Stimulated activated naive CD4-positive, alpha-beta T cell (primary cell): ENCODE data around the gene TMEM191B.
"Not testable (repeated sequence)": the region's sequence is repeated elsewhere in the genome, so short reads cannot be mapped to it uniquely, and the experiment has no call there.

Experiments
- DNase-seq, 6 experiments: peaks; one replicate each; lab custom pipeline; 2025; lab: John Stamatoyannopoulos, UW

Gene TMEM191B

DNA sequence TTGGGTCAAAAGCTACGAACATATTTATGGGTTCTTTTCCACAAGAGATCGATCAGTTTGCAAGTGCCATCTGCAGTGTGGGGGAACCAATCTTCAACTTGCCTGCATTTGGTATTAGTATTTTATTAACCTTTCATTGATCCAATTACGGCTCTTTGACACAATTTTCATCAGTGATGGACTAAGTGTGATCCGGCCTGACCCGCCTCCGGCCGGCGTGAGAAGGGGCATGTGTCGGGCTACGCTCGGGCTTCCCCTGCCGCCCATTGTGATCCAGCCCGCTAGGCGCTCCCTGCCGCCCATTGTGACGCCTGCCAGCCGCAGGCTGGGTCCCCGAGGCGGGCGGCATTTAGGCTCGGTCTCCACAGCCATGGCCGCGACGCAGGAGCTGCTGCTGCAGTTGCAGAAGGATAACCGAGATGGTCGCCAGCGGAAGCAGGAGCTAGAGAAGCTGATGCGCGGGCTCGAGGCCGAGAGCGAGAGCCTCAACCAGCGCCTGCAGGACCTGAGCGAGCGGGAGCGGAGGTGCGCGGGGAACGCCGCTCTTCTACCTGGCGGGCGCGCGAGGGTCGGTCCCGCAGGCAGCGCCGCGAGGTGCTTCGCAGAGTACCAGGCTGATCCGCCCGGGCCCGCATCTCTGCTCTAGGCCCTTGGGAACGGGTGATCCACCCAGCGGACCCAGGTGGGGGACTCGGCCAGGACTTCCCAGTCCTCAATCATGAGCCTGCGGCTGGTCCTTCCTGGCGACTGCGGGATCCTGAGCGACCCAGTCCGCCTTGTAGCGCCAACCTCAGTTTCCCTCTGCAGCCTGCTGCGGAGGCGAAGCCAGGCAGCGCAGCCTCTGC, at the start of gene TMEM191B:
TMEM191B (plus strand) TSS at position 51 of the 845 bp plus-strand sequence; CDS start at position 230, 179 bp downstream.
- not testable (repeated sequence) for DNase-seq

DNA sequence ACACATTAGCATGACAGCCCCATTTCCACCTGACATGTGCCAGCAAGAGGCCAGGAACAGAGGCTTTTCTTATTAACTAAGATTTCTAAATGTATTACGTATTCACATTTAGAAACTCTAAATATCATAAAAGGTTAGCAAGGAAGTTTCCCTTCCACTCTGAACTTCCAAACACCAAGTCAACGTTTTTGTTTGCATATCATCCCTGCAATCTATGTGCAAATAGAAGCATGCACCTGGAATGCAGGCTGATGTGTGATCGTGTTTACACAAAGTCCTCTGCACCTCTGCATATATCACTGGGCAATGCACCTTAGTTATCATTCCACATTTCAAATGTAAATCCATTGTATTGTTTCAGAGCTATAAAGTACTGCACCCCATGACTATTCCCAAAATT, 31.4 kb upstream of the TMEM191B start:
- DNase-seq = not testable (repeated sequence)

DNA sequence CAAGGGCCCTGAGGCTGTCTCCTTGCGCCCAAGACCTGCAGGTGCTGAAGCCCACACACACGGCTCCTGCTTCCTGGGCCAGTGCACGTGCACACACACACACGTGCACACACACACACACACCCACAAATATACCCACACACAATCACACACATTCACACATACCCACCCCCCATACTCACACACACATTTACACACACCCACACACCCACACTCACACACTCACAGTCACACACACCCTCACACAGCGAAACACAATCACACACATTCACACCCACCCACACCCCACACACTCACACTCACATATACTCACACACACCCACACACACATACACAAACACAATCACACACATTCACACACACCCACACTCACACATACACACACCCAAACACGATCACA, 16.3 kb upstream of the TMEM191B start:
- not testable (repeated sequence) for DNase-seq

DNA sequence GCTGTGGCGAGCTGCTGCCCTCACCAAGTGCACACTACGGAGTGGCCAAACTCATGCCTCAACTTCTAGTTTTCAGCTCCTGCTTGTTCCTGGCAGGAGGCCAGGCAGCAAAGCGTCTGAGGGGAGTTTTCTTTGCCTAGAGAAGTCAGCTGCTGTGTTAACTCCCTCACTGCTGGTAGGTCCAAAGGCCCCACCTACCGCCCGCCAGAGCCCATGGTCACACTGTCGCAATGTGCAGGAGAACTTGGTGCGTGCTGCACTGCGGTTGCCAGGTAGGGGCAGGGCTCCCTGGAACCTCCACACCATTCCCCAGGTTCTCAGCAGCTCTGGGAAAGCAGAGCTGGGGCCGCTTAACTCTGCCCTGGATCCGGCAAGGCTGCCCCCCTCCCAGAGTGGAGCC, 15.2 kb upstream of the TMEM191B start:
- not testable (repeated sequence) for DNase-seq

DNA sequence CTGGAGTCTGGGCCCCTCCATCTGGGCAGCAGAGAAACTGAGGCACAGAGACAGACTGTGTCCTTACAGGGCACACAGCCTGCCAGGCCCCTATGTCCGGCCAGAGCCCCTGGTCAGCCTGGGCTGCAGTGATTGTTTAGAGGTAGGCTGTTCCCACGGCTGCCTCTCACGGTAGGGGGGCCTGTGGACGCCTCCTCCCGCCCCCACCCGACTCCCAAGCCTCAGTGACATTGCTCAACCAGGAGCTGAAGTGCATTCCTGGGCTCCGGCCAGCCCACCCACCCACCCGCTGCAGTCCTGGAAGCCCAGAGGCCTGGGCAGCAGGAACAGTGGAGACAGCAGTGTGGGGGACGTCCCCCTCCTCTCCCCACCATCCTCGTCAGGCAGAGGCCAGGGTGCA, 14.1 kb upstream of the TMEM191B start:
- not testable (repeated sequence) for DNase-seq

DNA sequence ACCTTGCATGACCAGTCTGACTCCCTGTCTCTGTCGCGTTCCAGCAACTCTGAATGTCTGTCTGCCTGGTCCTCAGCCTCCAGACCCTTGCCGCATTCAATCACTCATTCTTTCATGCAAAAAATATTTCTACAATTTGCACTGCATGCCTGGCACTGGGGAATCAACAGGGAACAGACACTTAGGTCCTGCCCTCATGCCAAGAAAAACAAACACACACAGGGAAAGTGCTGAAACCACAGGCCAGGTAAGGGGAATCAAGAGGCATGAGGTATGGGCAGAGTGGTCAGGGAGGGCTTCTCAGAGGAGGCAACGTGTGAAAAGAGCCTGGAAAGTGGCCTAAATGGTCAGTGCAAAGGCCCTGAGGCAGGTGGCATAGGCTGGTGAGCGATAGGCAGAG, 9.5 kb upstream of the TMEM191B start, which contains the start of gene GGTLC3:
GGTLC3 (minus strand) TSS at position 101 of the 400 bp plus-strand sequence. CDS start 264 bp downstream, outside the sequence.
- not testable (repeated sequence) for DNase-seq

DNA sequence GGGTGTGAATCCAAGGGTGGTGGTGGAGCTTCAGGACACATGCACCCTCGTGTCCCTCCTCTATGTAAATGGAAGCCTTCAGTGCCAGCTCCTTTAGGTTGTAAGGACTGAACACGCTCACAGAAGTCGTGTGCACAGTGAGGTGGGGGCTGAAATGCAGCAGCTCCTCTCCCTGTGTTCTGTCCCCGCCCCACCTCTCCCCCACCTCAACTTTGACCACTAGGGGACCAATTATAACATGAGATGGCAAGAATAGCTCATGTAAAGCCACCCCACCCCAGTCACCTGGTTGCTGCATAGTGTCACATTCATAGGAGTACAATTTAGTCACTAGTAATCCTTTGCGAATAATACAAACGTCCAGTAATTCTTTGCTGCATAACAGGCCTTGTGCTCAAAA, 4.8 kb upstream of the TMEM191B start:
- not testable (repeated sequence) for DNase-seq

DNA sequence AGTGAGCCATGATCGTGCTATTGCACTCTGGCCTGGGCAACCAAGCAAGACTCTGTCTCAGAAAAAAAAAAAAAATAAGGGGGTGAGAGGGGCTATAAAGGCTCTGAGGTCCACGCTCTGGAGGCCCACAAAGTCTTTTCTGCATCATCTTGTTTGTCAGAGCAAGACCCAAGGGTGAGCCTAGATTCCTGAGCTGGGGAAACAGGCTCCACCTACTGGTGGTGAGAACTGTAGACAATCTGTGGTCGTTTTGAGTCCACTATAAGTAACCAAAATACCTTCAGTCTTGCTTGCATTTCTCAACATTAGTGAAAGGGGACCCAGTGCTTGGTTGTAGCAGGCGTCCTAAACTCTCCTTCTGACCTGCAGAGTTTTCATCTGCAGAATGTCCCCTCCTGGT, 4.3 kb upstream of the TMEM191B start:
- DNase-seq = not testable (repeated sequence)

DNA sequence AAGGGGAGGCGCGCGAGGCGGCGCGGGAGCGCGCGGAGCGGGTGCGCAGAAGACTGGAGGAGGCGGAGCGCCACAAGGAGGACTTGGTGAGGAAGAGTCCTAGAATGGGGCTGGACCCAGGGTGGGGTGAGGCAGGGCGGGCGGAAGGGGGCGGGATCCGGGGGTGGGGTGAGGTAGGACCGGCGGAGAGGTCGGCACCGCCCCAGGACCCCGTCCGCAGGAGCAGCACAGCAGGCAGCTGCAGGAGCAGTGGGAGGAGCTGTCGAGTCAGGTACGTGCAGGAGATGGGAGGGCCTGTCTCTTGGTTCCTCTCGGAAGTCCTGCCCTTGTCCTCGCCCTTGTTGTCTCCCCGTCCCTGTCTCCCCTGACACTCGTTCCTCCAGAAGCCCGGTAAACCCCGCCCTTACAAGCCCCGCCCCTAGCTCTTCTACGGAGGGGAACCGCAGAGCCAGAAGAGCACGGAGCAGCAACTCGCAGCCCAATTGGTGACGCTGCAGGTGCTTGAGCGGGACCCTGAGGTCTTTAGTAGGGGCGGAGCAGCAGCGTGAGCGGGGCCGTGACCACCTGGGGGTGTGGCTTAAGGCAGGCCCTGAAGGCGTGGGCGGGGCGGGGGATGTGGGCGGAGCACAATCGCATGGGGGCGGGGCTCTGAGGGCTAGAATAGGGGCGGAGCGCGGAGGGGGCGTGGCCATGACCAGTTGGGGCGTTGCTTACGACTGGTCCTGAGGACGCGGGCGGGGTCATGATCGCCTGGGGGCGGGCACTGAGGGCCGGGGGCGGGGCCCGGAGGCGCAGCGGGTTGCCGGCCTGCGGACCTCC, 1.2 kb downstream of the TMEM191B start:
- DNase-seq = not testable (repeated sequence)

DNA sequence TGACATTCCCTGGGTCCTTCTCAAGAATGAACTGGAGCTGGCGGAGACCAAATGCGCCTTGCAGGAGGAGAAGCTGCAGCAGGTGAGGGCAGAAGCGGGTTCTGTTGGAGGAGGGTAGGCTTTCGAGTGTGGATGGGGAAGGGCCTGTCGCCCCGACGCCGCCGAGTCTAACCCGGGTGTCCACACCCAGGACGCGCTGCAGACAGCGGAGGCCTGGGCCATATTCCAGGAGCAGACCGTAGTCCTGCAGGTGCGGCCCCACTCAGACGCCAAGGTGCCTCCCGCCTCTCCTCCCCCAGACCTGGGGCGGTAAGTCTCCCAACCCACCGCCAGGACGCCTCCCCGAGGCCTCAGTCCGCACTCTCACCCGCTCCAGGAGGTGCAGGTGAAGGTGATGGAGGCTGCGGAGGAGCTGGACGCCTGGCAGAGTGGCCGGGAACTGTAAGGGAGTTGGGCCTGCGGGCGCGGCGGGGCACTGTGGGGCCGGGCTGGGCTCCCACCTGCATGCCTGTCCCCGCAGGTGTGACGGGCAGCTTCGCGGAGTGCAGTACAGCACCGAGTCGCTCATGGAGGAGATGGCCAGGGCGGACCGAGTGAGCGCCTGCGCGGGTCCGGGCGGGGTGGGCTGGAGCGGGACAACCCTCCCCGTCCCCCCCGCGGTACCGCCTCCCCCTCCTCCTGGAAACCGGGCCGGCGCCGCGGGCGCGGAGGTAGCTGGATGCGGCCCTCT, 2.0 kb downstream of the TMEM191B start:
- DNase-seq = not testable (repeated sequence)

DNA sequence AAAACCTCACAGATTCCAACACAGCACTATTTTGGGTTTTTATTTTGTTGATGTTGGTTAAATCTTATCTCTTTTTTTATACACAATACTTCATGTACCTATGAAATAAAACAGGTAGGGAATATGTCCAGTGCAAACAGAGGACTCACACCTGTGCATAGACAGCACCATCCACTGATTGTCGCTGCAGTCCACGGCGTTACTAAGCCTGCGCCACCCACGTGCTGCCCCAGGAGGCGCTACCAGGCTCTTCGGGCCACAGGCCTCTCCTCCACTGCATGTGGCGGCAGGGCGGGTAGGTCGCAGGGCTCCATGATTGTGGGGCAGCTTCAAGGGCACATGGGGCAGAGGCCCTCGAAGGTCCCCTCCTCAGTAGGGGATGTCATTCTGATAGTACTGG, 6.0 kb downstream of the TMEM191B start:
- DNase-seq = not testable (repeated sequence)

DNA sequence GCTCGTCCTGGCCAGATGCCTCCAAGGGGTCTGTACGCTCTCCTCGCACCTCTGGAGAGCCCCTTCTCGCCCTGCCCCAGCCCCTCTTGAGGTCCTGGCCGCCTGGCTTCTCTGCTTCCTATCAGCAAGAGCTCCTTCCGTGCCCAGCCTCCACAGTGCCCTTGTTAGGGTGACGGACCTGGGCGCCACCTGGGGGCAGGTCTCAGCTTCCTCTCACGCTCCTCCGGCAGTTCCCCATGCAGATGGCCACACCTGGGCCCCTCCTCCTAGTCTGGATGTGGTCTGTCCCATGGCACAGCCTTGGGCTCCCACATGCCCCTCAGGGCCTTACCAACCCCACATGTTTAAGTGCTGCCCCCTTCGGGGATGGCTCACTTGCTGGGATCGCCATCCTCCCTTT, 6.7 kb downstream of the TMEM191B start:
- DNase-seq = not testable (repeated sequence)

DNA sequence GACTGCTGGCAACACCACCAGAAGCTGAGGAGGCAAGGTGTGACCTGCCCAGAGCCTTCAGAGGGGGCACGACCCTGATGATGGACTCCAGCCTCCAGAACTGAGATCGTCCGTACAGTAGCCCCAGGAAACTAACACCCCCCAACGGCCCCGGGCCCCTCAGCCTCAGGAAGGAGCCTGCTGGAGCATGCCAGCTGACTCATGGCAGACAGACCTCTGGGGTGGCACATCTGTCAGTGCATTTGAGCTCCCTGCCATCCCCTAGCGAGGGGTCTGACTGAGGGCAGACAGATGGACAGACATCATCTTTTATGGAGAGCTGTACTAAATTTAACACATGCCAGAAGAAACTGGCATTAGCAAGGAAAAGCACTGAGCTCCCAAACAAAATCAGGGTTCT, 12.4 kb downstream of the TMEM191B start:
- not testable (repeated sequence) for DNase-seq

DNA sequence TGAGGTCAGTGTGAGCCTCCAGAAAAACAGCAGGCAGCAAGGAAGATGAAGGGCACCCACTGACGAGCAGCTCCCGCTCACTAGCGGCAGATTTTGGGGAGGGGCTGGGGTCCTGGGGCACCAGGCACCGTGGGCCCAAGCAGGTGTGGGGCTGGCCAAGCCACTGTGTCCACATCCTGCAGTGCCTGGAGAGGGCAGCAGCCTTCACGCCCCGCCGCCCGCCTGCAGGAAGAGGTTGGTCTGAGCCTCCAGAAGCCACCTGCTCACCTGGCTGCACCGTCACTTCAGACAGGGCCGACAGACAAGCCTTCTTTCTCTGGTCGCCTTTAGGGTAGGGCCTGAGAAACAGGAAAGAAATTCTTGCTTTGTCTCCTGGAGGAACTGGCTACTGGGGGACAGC, 15.8 kb downstream of the TMEM191B start:
- not testable (repeated sequence) for DNase-seq

DNA sequence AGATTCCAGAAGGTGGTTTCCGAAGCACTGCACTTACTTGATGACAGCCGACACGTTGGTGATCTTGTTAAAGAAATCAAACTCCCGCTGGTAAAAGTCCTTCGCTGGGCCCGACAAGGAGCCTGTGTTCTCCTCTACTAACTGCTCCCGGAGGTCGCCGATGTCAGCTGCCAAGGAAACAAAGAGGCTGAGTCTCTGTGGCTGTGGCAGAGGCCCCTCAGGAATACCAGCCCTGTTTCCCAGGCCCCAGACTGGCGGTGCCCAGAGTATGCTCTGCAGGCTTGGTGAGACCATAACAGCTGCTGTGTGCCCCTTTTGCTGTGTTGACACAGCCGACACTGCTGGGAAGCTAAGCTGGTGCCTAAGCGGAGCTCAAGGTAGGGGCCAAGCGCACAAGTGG, 17.0 kb downstream of the TMEM191B start:
- not testable (repeated sequence) for DNase-seq

DNA sequence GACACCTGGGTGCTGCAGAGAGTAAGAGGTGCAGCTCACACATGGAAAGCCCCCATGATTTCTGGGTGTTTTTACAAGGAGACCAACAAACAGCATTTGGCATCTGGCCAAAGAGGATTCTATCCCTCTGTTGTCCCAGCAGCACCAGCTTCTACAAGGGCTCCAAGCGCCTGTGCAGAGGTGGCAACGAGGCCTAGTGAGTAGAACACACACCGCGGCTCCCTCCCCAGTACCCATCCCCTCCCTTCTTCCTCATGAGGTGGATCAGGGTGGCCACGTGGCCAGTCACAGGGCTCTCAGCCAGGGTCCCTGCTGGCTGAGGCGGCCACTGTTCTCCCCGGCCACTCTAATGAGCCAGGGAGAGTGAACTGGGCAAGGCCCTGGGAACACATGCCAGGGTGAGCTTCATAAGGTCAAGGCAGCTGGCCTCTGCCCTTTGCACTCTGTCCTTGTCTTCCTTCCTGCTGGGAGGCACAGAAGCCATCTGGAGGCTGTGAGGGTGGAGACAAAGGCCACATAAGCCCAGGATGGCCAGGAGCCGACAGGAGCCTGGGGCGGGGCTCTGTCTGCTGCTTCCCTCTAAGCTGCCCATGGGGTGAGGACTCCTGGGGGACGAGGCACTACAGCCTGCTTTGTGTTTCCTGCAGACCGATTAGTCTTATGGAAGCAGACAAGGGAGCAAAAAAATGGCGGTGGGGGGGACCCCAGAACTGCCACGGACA, 22.0 kb downstream of the TMEM191B start:
- not testable (repeated sequence) for DNase-seq

DNA sequence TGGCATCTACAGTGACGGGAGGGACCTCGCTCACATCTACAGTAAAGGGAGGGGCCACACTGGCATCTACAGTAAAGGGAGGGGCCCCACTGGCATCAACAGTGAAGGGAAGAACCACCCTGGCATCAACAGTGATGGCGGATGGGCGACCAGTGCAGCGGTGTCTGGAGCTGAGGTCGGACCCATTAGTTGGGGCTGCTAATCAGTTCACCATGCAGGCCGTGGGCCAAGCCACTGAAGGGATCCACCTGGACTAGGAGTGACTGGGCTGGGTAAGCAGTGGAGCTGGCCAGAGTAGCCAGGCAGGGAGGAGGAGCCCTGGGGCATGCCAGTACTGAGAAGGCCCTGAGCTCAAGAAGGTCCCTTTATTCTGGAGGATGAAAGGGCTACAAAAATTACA, 23.4 kb downstream of the TMEM191B start:
- not testable (repeated sequence) for DNase-seq

DNA sequence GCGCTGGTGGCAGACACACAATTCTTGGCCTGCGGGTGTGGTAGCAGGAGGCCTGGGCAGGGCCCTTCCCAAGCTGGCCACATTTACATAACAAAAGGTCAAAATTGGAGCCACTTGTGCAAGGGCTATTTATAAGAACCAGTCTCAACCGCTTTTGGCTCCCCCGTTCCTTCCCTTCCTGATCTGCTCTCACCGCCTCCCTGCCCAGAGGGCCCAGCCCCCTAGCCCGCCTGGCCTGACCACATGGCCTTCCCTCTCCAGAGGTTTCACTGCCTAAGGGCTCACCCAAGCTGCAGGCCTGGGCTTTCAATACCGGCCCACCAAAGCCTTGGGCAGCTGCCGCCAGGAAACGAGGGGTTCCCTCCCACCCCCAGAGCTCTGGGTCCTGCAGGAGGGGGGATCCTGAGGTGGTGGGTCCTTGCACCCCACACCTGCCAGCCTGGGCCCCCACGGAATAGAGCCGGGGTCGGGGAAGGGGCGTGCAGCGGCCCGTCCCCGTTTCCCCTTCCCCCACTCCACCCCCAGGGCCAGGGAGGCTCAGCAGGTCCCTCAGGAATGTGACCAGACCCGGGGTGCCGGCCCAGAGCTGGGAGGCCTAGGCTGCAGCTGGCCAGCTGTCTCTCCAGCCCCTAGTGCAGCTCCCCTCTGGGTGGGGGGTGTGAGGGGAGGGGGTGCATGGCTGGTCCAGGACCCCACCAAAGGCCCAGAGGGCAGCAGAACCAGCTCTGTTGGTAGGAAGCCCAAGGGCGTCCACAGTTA, 25.4 kb downstream of the TMEM191B start:
- DNase-seq = not testable (repeated sequence)

DNA sequence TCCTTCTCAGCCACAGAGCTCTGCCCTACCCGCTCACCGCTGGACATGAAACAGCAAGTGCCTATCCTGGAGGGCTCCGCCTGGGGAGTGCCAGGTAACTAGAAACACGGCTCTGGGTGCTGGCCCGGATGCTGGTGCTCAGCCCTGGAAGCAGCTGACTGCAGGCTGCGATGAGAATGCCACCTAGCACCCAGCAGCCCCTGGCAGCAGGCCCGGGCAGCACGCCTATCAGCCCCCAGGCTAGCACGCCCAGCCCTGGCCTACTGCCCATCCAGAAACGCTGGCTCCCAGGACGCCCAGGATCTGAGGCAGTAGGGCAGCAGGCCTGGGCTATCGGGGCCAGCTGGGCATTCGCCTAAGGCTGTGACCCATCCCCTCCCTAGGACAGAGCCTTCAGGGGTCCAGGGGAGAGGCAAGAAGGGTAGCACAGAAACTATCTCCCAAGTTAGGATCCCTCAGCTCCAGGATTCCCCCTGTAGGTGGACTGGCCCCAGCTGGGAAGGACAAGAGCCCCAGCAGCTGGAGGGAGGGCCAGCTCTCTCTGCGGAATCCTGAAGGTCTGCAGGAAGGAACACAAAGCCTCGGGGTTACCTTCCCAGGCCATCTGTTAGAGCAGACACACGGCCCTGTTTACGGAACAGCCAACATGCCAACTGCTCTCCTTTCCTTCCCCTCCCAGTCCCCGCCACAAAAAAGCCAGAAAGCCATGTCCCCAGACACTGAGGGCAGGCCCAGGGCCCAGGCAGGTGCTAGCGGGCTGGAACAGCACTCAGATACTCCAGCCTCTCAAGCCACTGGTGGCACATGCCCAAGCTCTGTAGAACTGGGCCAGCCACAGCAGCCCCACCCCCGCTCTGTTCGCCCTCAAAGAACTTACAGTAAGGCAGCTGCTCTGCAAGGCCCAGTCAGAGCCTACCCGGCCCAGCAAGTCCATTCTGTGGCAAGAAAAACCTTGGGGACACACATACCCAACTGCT, 27.0 kb downstream of the TMEM191B start:
- DNase-seq = not testable (repeated sequence)
